Skeletal muscle cell (primary cell): ENCODE results near the gene ERC2.

Experiments
- DNase-seq: peaks from one replicate; pipeline ENCODE4 v3.0.0-alpha.2; 2010; ENCODE audit warnings: low read depth
- H3K4me3 ChIP-seq: 2 replicates; pipeline ENCODE4 v1.5.1; 2011; ENCODE audit warnings: low read depth, mild to moderate bottlenecking, control low read depth, low read length, moderate library complexity

The ERC2 gene

GRCh38 chr3:55697177-55697865 is 770.9 kb downstream of the ERC2 start:
- DNase-seq = no peak
- H3K4me3 ChIP-seq = no peak overlapping the region

- H3K4me3 ChIP-seq = no peak overlapping the region
- peak; percentile 38 for DNase-seq
These were observed 775.2 kb downstream of the ERC2 start for GRCh38 chr3:55692957-55693558.

GRCh38 chr3:55692295-55692956 is 775.8 kb downstream of the ERC2 start:
- no peak for DNase-seq
- no peak overlapping the region for H3K4me3 ChIP-seq

DNA sequence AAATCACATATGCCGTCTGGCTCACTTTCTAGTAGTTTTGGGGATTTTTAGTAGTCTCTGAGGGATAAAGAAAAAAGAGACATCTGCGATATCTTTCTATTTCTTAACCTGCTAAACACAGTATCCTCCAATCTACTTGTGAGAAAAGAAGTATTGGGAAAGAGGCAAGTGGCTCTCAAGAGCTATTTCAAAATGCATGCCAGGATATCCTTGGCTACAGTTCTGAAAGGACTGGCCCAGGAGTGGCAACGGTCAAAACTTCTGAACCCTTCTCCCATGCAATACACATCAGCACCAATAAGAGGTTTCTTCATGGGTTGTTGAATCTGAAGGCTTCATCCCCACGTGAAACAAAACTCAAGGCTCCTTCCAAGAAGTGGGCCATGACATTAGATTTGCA is 777.1 kb downstream of the ERC2 start:
- no peak for DNase-seq
- H3K4me3 ChIP-seq = no peak overlapping the region

DNA sequence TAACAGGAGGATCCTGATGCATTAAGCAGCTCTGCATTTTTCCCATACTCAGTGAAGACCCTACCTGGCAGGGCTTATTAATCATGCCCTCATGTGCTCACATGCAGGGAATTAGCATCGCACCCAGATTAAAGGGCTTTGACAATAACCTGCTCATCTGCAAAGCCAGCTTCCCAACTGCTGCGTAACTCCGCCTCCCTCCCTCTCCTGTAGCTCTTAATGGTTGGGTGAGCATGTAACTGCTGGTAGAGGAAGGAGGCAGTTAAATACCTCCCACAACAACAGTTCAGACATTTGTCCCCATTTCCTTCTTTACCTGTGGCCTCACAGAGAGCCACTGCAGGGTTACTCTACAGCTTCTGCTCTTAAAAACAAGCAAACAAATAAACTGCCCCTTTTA is 777.5 kb downstream of the ERC2 start:
- DNase-seq = no peak
- H3K4me3 ChIP-seq = no peak overlapping the region

DNA sequence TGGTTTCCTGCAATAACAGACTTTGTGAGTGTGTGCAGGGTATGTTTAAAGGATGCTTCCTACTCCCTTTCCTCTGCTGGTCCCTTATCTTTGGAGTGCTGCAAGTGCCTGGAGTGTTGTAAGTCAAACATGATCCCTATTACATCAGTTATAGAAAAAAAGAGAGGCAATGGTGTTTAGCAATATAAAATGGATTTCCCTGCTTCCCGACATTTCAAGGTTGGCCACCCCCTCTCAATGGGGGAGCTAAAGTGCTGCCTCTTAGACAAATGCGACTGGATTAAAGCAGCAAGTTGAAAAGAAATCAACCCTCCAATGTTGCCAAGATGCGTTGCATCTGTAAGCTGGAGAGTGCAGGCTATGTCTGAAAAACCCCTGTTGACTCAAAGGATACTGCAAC is 778.1 kb downstream of the ERC2 start:
- no peak overlapping the region for H3K4me3 ChIP-seq
- DNase-seq = no peak

- DNase-seq = no peak
These were observed 780.1 kb downstream of the ERC2 start for GRCh38 chr3:55688154-55688553.

DNA sequence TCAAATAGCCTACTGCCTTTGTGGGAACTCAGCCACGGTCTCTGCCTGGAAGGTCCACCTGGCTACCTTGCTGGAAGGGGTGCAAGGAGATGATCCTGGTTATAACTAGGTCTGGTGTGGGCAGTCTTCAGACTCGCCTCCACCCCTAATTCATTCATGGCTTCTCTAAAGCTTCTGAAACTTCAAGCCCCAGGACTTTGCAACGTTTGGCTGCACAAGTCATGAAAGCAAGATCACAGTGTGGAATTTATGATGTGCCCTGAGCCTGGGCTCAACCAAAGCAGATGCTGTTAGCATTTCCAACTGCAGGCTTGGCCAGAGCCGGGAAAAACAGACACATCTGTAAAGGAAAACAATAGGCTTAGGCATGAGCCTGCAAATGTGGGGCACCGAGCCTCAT is 780.7 kb downstream of the ERC2 start:
- no peak for DNase-seq
- no peak overlapping the region for H3K4me3 ChIP-seq

More at GRCh38 chr3:55688154-55688553, 780.1 kb downstream of the ERC2 start:
- H3K4me3 ChIP-seq = no peak overlapping the region

GRCh38 chr3:55686426-55687254 is 781.6 kb downstream of the ERC2 start:
- no peak for DNase-seq
- no peak overlapping the region for H3K4me3 ChIP-seq

- H3K4me3 ChIP-seq = no peak overlapping the region
- DNase-seq = no peak
These were observed 784.5 kb downstream of the ERC2 start for GRCh38 chr3:55683666-55684270.

DNA sequence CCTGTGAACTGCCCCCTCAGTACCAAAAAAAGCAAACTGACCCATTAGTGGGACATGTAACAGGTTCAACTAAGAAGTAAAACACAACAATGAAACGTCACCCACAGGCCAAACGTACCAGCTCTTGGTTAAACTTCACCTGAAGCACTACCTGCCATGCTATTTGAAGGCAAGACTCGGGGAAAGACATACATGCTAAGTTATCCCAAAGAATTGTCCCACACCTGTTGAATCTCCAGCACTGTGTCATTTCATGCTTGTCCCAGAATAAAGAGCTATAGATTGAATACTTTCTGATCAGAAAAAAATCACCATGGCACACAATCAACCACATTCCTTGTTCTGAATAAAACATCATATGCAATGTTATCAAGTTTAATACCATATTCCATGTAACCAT is 785.8 kb downstream of the ERC2 start:
- no peak overlapping the region for H3K4me3 ChIP-seq
- no peak for DNase-seq

DNA sequence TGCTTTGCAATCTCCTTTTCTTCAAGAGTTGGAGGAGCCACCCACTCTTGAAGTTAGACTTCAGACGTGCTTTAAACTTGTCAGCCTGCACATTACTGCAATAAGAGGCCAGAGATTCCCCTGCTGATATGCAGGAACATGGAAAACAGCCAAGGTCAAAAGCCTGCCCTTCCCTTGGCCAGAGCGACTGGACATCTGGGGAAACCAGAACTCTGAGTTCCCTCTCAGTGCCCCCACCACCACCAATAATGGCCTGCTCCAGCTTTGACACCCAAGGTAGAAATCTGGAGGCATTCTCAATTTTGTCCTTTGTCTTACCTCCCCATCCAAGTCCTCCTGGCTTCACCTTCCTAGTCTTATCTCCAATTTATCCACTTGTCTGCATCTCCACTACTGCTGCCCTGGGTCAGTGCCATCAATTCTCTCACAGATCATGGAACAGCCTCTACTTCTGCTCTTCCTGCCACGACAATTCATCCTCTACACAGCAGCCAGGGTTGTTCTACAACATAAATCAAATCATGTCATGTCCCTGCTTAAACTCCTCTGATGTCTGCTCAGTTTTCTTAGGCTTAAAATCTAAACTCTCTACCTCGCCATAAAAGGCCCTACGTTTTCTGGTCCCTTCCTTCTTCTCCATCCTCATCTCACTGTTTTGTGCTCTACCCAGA is 789.6 kb downstream of the ERC2 start:
- no peak overlapping the region for H3K4me3 ChIP-seq
- no peak for DNase-seq

DNA sequence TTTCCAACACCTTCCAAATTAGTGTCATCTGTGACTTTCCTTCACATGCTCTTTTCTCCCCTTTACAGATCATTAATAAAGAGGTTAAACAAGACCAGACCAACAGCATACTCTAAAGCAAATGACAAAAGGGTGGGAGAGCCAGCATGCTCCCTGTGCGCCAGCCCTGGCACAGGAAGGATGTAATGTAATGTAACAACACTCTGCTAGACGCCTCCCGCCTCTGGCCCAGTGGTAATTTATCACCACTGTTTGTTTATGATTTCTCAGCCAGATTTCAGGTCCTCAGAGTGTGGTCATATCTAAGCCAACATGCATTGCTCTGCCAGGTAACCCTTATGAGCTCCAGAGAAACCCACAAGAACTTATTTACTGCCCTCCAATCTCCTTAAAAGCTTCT is 791.6 kb downstream of the ERC2 start:
- H3K4me3 ChIP-seq = no peak overlapping the region
- no peak for DNase-seq

DNA sequence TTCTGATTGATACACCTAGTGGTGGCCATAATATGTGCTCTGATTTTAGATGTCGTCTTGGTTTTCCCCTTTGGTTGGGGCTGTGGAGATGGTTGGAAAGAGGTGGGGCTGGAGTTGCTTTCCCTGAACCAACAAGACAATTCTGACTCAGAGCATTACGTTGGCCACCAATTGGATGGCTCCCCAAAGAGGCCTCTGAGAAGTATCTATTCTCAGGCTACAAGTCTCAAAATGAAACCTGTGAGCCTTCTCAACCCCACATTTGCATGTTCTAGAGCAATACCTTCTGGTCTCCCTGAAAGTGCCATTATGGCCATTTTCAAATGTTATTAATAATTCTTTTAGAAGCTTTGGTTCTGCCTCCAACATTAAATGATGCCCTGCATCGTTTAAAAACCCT is 792.8 kb downstream of the ERC2 start:
- no peak for DNase-seq
- no peak overlapping the region for H3K4me3 ChIP-seq

DNA sequence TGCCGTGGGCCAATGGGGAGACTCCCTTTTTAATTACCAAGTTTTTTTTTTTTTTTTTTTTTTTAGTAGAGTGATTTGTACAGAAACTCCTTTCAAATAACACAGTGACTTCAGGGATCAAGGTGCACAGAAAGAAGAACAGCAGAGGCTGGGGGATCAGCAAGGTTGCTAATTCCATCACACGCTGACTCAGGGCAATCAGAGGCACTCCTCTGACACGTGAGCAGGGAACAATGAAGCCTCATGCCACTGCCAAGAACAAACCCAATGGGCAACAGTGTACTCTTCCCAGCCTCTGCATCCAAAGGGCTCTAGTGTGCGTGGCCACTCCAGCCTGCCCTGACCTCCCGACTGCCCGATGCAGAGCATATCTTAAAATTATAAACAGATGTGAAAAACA is 794.5 kb downstream of the ERC2 start:
- no peak for DNase-seq

GRCh38 chr3:55669133-55669532 is 799.1 kb downstream of the ERC2 start:
- DNase-seq = no peak
- no peak overlapping the region for H3K4me3 ChIP-seq

More for the DNA sequence above, 794.5 kb downstream of the ERC2 start:
- no peak overlapping the region for H3K4me3 ChIP-seq

GRCh38 chr3:55668359-55668758 is 799.9 kb downstream of the ERC2 start:
- no peak for DNase-seq
- H3K4me3 ChIP-seq = no peak overlapping the region

GRCh38 chr3:55664387-55664786 is 803.9 kb downstream of the ERC2 start:
- DNase-seq = no peak
- no peak overlapping the region for H3K4me3 ChIP-seq

DNA sequence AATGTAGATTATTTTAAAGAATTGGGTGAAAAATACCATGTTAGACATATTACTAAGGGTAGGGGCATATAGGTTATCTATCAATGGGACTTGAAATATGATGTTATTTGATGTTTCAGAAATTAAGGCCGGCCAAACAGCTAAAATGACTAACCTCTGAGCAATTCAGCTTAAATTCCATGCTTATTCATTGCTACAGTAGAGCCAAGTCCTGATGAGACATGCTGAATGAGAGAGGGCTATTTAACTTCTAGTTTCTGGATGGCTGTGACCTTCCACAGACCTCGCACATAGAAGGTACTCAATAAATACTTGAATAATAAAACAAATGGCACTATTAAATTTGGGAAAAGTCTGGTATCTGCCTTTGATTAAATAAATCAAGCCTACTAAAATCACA is 805.6 kb downstream of the ERC2 start:
- no peak overlapping the region for H3K4me3 ChIP-seq
- DNase-seq = no peak
